CD4-positive, alpha-beta T cell treated with Interleukin-10 for 1 hour (primary cell): ENCODE measurements around the gene MORN1.

Experiments used
- DNase-seq: peaks from one replicate; pipeline ENCODE4 v3.0.0-alpha.2; 2020

The MORN1 gene

GRCh38 chr1:2404142-2404889, 13.0 kb upstream of the MORN1 start:
- no peak for DNase-seq

- DNase-seq: no peak
Observed at GRCh38 chr1:2403273-2403672, 11.9 kb upstream of the MORN1 start.

GRCh38 chr1:2402420-2402819, 11.1 kb upstream of the MORN1 start:
- no peak for DNase-seq

GRCh38 chr1:2400950-2401649, 9.7 kb upstream of the MORN1 start:
- DNase-seq: no peak

- no peak for DNase-seq
Observed at GRCh38 chr1:2400576-2400909, 9.2 kb upstream of the MORN1 start.

GRCh38 chr1:2399890-2400575, 8.7 kb upstream of the MORN1 start:
- no peak for DNase-seq

- DNase-seq: no peak
Observed at GRCh38 chr1:2398871-2399270, 7.5 kb upstream of the MORN1 start.

- no peak for DNase-seq
Observed at GRCh38 chr1:2397007-2397679, 5.8 kb upstream of the MORN1 start.

- DNase-seq: no peak
Observed at GRCh38 chr1:2396476-2396875, 5.1 kb upstream of the MORN1 start.

- DNase-seq: no peak
Observed at GRCh38 chr1:2396059-2396458, 4.7 kb upstream of the MORN1 start.

GRCh38 chr1:2395245-2395644, 3.9 kb upstream of the MORN1 start:
- no peak for DNase-seq

GRCh38 chr1:2394761-2395160, 3.4 kb upstream of the MORN1 start:
- DNase-seq: no peak

- DNase-seq: no peak
Observed at GRCh38 chr1:2394220-2394619, 2.9 kb upstream of the MORN1 start.

GRCh38 chr1:2393471-2393877, 2.1 kb upstream of the MORN1 start:
- DNase-seq: no peak

- no peak for DNase-seq
Observed at GRCh38 chr1:2392686-2393085, 1.3 kb upstream of the MORN1 start.

GRCh38 chr1:2391931-2392509, 666 bp upstream of the MORN1 start:
- no peak for DNase-seq

- no peak for DNase-seq
Observed at GRCh38 chr1:2389644-2390043, 1.7 kb downstream of the MORN1 start.

GRCh38 chr1:2388004-2388913, 3.1 kb downstream of the MORN1 start:
- no peak for DNase-seq

- no peak for DNase-seq
Observed at GRCh38 chr1:2386636-2387611, 4.4 kb downstream of the MORN1 start.

GRCh38 chr1:2385606-2386280, 5.6 kb downstream of the MORN1 start:
- no peak for DNase-seq
